OCI-LY7 (cell line): ENCODE measurements around the gene TP73. TPM values are rescaled to one million over a fixed set of nuclear protein-coding genes. Genes with fewer than 3 reads are reported as not detected.

Source experiments
- BruUV-seq: library from RNA; stranded (reverse); fragments of 400-500 nt; replicated peaks from 2 replicates; lab custom pipeline; 2021; lab: Mats Ljungman, UMichigan
- CTCF ChIA-PET: fragments of 300-600 bp; sonication (Branson Sonifier 250); formaldehyde crosslinking; loops from one replicate; lab custom pipeline; 2022; ENCODE audit warnings: antibody characterized with exemption; ENCODE audit not compliant: unreplicated experiment; lab: Charles Lee
- POLR2A ChIA-PET: fragments of 300-600 bp; sonication (Branson Sonifier 250); formaldehyde crosslinking; loops from one replicate; lab custom pipeline; 2022; ENCODE audit warnings: antibody characterized with exemption; lab: Charles Lee
- DNase-seq: peaks from one replicate; pipeline ENCODE4 v3.0.0-alpha.2; 2015; ENCODE audit warnings: low spot score
- H2AFZ ChIP-seq: fragments of 200-600 bp; sonication (generic), shearing (Covaris generic); 2 replicates; pipeline ENCODE4 v1.6.1; 2014; ENCODE audit warnings: mild to moderate bottlenecking, antibody characterized with exemption, low read length, moderate library complexity
- H3K27ac ChIP-seq: fragments of 200-600 bp; sonication (generic); 2 replicates; pipeline ENCODE4 v1.5.1; 2014; ENCODE audit warnings: mixed run types, low read depth, mild to moderate bottlenecking, moderate library complexity, low read length, inconsistent platforms; ENCODE audit not compliant: poor library complexity, severe bottlenecking
- H3K36me3 ChIP-seq: fragments of 200-600 bp; sonication (generic); 2 replicates; pipeline ENCODE4 v1.6.1; 2014; ENCODE audit warnings: mild to moderate bottlenecking, antibody characterized with exemption, low read length, moderate library complexity, mixed read lengths; ENCODE audit not compliant: insufficient read depth
- H3K4me1 ChIP-seq: fragments of 200-600 bp; sonication (generic); 2 replicates; pipeline ENCODE4 v1.5.1; 2014; ENCODE audit warnings: mild to moderate bottlenecking, low read length; ENCODE audit not compliant: insufficient read depth, poor library complexity, severe bottlenecking
- H3K4me2 ChIP-seq: fragments of 200-600 bp; sonication (generic); 2 replicates; pipeline ENCODE4 v1.6.1; 2014; ENCODE audit warnings: mild to moderate bottlenecking, low read length
- H3K4me3 ChIP-seq: fragments of 200-600 bp; sonication (generic); 2 replicates; pipeline ENCODE4 v1.5.1; 2014; ENCODE audit warnings: mild to moderate bottlenecking, low read depth, low read length; ENCODE audit not compliant: poor library complexity, severe bottlenecking
- H3K79me2 ChIP-seq: fragments of 200-600 bp; sonication (generic); 2 replicates; pipeline ENCODE4 v1.6.1; 2016; ENCODE audit warnings: low read depth, mild to moderate bottlenecking, low read length, moderate library complexity, mixed read lengths; ENCODE audit not compliant: insufficient read depth
- H3K9me2 ChIP-seq: fragments of 200-600 bp; sonication (generic); 2 replicates; pipeline ENCODE4 v1.6.1; 2016; ENCODE audit warnings: mild to moderate bottlenecking, low read length, mixed read lengths; ENCODE audit not compliant: insufficient read depth
- H3K9me3 ChIP-seq: fragments of 200-600 bp; sonication (generic); 2 replicates; pipeline ENCODE4 v1.6.1; 2014; ENCODE audit warnings: mild to moderate bottlenecking, mixed run types, low read length, mixed read lengths
- H4K20me1 ChIP-seq: fragments of 200-600 bp; sonication (generic); 2 replicates; pipeline ENCODE4 v1.6.1; 2014; ENCODE audit warnings: mild to moderate bottlenecking, antibody characterized with exemption, low read length, moderate library complexity, mixed read lengths; ENCODE audit not compliant: insufficient read depth
- EZH2phosphoT487 ChIP-seq: fragments of 200-600 bp; sonication (generic); IDR thresholded peaks from 2 replicates; pipeline ENCODE4 v1.6.1; 2018; ENCODE audit warnings: low read depth, borderline replicate concordance, mild to moderate bottlenecking, mixed run types, antibody characterized with exemption, low read length, moderate library complexity, mixed read lengths
- intact Hi-C: fragments of 100-400 bp; cut with micrococcal nuclease; formaldehyde crosslinking; loops from one replicate; pipeline ENCODE4 v1.10.0; 2022; ENCODE audit not compliant: unreplicated experiment
- total RNA-seq, 2 experiments: library from RNA; depleted of rRNA in 1 of 2; stranded (reverse); fragments of >200 nt in 1 of 2; shearing (Covaris generic) in 1 of 2; gene quantifications; 2 replicates each; pipeline ENCODE4 v1.2.3, GENCODE V29; 2014 to 2022
- TF ChIP-seq, protein P1 (sequence below): fragments of 200-600 bp; sonication (generic); conservative IDR thresholded peaks from 2 replicates; pipeline ENCODE4 v1.5.1; 2014; ENCODE audit warnings: mild to moderate bottlenecking, antibody characterized with exemption, low read length, moderate library complexity, mixed read lengths

The TP73 gene
- total RNA-seq, 2 experiments from 2014 or later = 0.48 TPM; not detected in 1

DNA sequence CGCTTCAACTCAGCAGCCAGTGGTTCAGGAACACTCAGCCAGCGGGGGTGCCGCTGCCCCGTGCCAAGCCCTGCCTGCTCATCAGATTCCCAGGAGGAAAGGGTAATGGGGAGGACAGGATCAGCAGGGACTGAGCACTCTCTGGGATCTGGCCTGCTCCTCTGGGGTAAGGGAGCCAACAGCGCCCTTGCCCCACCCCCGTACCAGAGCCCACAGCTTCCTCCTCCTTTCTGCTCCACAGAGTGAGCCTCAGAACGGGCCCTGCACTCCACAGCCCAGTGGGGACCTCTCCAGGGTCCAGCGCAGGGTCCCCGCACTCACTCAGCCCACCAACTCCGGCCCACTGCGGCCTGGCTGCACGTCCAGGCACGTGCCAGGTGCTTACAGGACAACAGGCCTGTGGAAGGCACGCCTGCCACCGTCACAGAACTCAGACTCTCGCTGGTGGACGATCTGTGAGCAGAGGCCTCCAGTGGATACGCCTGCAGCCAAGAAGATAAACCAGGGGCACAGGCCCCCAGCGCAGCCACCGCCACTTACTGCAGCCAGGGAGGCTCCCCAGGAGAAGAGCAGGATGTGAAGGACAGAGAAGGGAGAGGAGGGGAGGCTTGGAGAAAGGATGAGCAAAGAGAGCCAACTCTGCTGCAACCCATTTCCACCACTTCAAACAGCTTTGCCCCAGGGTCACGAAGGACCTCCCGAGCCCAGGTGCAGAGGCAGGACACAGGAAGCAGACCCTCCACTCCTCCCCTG is 43.1 kb upstream of the TP73 start:
- Histone ChIP-seq H2AFZ (no peak overlapping the region), H3K36me3 (no peaks in the 10 kb centered on the region), H3K79me2 (no peaks in the 10 kb centered on the region), H4K20me1 (no peaks in the 10 kb centered on the region), H3K4me3 (no peak overlapping the region), H3K9me2 (no peaks in the 10 kb centered on the region), H3K4me2 (no peak overlapping the region), H3K9me3 (no peaks in the 10 kb centered on the region), H3K4me1 (no peaks in the 10 kb centered on the region), H3K27ac (no peak overlapping the region)
- BruUV-seq = no TSS peak
- intact Hi-C loops = no loop called here
- POLR2A ChIA-PET = no interaction called here
- CTCF ChIA-PET = no interaction called here
- no peak for DNase-seq
- TF ChIP-seq, protein P1, sequence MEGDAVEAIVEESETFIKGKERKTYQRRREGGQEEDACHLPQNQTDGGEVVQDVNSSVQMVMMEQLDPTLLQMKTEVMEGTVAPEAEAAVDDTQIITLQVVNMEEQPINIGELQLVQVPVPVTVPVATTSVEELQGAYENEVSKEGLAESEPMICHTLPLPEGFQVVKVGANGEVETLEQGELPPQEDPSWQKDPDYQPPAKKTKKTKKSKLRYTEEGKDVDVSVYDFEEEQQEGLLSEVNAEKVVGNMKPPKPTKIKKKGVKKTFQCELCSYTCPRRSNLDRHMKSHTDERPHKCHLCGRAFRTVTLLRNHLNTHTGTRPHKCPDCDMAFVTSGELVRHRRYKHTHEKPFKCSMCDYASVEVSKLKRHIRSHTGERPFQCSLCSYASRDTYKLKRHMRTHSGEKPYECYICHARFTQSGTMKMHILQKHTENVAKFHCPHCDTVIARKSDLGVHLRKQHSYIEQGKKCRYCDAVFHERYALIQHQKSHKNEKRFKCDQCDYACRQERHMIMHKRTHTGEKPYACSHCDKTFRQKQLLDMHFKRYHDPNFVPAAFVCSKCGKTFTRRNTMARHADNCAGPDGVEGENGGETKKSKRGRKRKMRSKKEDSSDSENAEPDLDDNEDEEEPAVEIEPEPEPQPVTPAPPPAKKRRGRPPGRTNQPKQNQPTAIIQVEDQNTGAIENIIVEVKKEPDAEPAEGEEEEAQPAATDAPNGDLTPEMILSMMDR = no peak
- no peak for TF ChIP-seq EZH2phosphoT487

DNA sequence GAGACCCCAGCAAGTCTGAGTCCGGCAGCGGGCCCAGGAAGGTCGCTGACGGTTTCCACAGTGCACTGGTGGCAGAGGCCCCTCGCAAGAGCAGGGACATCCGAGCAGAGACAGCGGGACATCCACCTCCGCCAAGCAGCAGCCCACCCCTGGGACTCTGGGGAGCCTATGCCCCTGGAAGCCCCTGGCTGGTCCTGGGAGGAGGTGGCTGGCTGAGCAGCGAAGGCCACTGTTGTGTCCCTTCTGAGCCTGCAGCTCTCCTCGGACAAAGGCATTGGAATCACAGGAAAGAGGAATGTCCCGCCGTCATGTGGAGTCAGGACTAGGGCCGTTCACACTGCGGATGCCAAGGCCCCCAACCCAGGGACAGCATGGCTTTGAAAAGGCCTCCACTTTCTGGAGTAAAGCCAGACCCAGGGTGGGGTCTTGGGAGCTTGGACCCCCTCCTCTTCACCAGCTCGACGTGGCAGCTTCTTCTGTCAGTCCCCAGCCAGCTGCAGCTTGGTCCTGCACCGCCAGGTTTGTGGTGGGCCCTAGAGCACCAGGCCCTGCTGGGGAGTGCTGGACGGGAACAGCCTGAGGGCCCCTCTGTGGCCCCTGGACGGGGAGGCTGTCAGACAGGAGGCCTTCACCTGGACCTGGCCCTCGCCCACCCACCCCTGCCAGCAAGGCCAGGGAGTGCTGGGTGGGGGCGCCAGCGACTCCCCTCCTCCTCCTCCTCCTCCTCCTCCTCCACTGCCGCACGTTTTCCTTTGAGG is 42.4 kb upstream of the TP73 start:
- Histone ChIP-seq H3K4me2 (no peak overlapping the region), H3K9me3 (no peaks in the 10 kb centered on the region), H3K36me3 (no peaks in the 10 kb centered on the region), H2AFZ (no peak overlapping the region), H4K20me1 (no peaks in the 10 kb centered on the region), H3K4me3 (no peak overlapping the region), H3K9me2 (no peaks in the 10 kb centered on the region), H3K79me2 (no peaks in the 10 kb centered on the region), H3K4me1 (no peaks in the 10 kb centered on the region), H3K27ac (no peak overlapping the region)
- CTCF ChIA-PET = no interaction called here
- no peak for TF ChIP-seq EZH2phosphoT487
- TF ChIP-seq, protein P1 = no peak
- POLR2A ChIA-PET = no interaction called here
- intact Hi-C loops = no loop called here
- BruUV-seq = no TSS peak
- no peak for DNase-seq
